ENCODE data around the gene RNF167. TPM values are rescaled to one million over a fixed set of nuclear protein-coding genes. Genes with fewer than 3 reads are reported as not detected.
"Not testable (repeated sequence)": the region's sequence is repeated elsewhere in the genome, so short reads cannot be mapped to it uniquely, and the experiment has no call there.

The RNF167 gene
- polyA plus RNA-seq, 1 donor from 2014 or later = 64.1 TPM

GRCh38 chr17:4926577-4927335 is 13.3 kb upstream of the RNF167 start:
- not testable (repeated sequence) for H2AFZ ChIP-seq (ENCODE audit: low read depth, low read length); H3K27me3 ChIP-seq (ENCODE audit: insufficient read depth, low read depth, low read length); H3K9me3 ChIP-seq (ENCODE audit: low read length); H3K9ac ChIP-seq (ENCODE audit: low read length); H3K27ac ChIP-seq (ENCODE audit: low read length); H4K20me1 ChIP-seq (ENCODE audit: insufficient read depth); H3K79me2 ChIP-seq (replicated peaks; ENCODE audit: insufficient read depth, low read length); H3K36me3 ChIP-seq (ENCODE audit: insufficient read depth, low read length); H3F3A ChIP-seq (ENCODE audit: insufficient read depth, low read length, poor library complexity, severe bottlenecking); H3K9me2 ChIP-seq (ENCODE audit: insufficient read depth, low read length); H3K4me3 ChIP-seq (ENCODE audit: low read length); H3K4me2 ChIP-seq (ENCODE audit: low read length)

- Histone ChIP-seq H3K9me3 (ENCODE audit: low read length) (no peaks in the 10 kb centered on the region), H3K36me3 (ENCODE audit: insufficient read depth, low read length) (no peaks in the 10 kb centered on the region), H3K27ac (ENCODE audit: low read length) (no peak overlapping the region), H2AFZ (ENCODE audit: low read depth, low read length) (no peak overlapping the region), H3K4me2 (ENCODE audit: low read length) (no peak overlapping the region), H3K9me2 (ENCODE audit: insufficient read depth, low read length) (no peaks in the 10 kb centered on the region), H4K20me1 (ENCODE audit: insufficient read depth) (no peaks in the 10 kb centered on the region), H3K79me2 (replicated peaks; ENCODE audit: insufficient read depth, low read length) (no peaks in the 10 kb centered on the region), H3K27me3 (ENCODE audit: insufficient read depth, low read depth, low read length) (no peaks in the 10 kb centered on the region), H3K9ac (ENCODE audit: low read length) (no peak overlapping the region), H3F3A (ENCODE audit: insufficient read depth, low read length, poor library complexity, severe bottlenecking) (no peaks in the 10 kb centered on the region), H3K4me3 (ENCODE audit: low read length) (no peak overlapping the region)
- TF ChIP-seq TAF1 (IDR thresholded peaks at IDR 0.05; ENCODE audit: low read depth) (no peak), EP300 (conservative IDR thresholded peaks at IDR 0.05; ENCODE audit: poor library complexity, severe bottlenecking) (no peak), RAD21 (conservative IDR thresholded peaks at IDR 0.05) (no peak), POLR2AphosphoS5 (IDR thresholded peaks at IDR 0.05) (no peak), CTCF (IDR thresholded peaks at IDR 0.05; ENCODE audit: poor library complexity, severe bottlenecking) (no peak), MXI1 (conservative IDR thresholded peaks at IDR 0.05; ENCODE audit: poor library complexity, severe bottlenecking) (no peak), EZH2 (IDR thresholded peaks at IDR 0.05; ENCODE audit: borderline replicate concordance, insufficient read depth, low read length, poor library complexity, severe bottlenecking) (no peak), SMC3 (conservative IDR thresholded peaks at IDR 0.05; ENCODE audit: poor library complexity) (no peak), REST (IDR thresholded peaks at IDR 0.05; ENCODE audit: borderline replicate concordance) (no peak)
Measured at GRCh38 chr17:4928881-4929280, 11.2 kb upstream of the RNF167 start.
